ENCODE results near the gene SEMA6B.

- TF ChIP-seq ZNF311 (tag by site-specific recombination; IDR thresholded peaks at IDR 0.05; ENCODE audit: borderline replicate concordance), result no peak
- TF ChIP-seq CTCF (tag by site-specific recombination; IDR thresholded peaks at IDR 0.05), result no peak
- no peak for TF ChIP-seq TRIM28 (IDR thresholded peaks at IDR 0.05; ENCODE audit: borderline replicate concordance, low read length)
Observed at GRCh38 chr19:4602173-4602788, 42.8 kb upstream of the SEMA6B start.

All from HEK293 (cell line).